Measurements from ENCODE around the gene CRYM. TPM values are rescaled to one million over a fixed set of nuclear protein-coding genes. Genes with fewer than 3 reads are reported as not detected.

CRYM gene
- total RNA-seq, 1 experiment from 2014 or later = 12.9 TPM

GRCh38 chr16:21267298-21267697 is 10.8 kb downstream of the CRYM start (continued):
- no peak for TF ChIP-seq IRF2 (CRISPR knock-in tag; IDR thresholded peaks at IDR 0.05; ENCODE audit: borderline replicate concordance, low read depth)
- no peak for TF ChIP-seq TP53 (CRISPR knock-in tag; IDR thresholded peaks at IDR 0.05)
- TF ChIP-seq, protein P1, sequence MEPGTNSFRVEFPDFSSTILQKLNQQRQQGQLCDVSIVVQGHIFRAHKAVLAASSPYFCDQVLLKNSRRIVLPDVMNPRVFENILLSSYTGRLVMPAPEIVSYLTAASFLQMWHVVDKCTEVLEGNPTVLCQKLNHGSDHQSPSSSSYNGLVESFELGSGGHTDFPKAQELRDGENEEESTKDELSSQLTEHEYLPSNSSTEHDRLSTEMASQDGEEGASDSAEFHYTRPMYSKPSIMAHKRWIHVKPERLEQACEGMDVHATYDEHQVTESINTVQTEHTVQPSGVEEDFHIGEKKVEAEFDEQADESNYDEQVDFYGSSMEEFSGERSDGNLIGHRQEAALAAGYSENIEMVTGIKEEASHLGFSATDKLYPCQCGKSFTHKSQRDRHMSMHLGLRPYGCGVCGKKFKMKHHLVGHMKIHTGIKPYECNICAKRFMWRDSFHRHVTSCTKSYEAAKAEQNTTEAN (CRISPR knock-in tag; IDR thresholded peaks at IDR 0.05) = no peak
- no peak for TF ChIP-seq ZNF219 (CRISPR knock-in tag; IDR thresholded peaks at IDR 0.05; ENCODE audit: borderline replicate concordance)
- TF ChIP-seq ATF6 (CRISPR knock-in tag; IDR thresholded peaks at IDR 0.05) = no peak
- TF ChIP-seq ZBTB21 (CRISPR knock-in tag; IDR thresholded peaks at IDR 0.05; ENCODE audit: borderline replicate concordance) = no peak
- TF ChIP-seq, protein P2, sequence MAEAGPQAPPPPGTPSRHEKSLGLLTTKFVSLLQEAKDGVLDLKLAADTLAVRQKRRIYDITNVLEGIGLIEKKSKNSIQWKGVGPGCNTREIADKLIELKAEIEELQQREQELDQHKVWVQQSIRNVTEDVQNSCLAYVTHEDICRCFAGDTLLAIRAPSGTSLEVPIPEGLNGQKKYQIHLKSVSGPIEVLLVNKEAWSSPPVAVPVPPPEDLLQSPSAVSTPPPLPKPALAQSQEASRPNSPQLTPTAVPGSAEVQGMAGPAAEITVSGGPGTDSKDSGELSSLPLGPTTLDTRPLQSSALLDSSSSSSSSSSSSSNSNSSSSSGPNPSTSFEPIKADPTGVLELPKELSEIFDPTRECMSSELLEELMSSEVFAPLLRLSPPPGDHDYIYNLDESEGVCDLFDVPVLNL (CRISPR knock-in tag; IDR thresholded peaks at IDR 0.05; ENCODE audit: borderline replicate concordance, low read depth) = no peak
- no peak for TF ChIP-seq PREB (CRISPR knock-in tag; IDR thresholded peaks at IDR 0.05; ENCODE audit: borderline replicate concordance)
- TF ChIP-seq, protein P3, sequence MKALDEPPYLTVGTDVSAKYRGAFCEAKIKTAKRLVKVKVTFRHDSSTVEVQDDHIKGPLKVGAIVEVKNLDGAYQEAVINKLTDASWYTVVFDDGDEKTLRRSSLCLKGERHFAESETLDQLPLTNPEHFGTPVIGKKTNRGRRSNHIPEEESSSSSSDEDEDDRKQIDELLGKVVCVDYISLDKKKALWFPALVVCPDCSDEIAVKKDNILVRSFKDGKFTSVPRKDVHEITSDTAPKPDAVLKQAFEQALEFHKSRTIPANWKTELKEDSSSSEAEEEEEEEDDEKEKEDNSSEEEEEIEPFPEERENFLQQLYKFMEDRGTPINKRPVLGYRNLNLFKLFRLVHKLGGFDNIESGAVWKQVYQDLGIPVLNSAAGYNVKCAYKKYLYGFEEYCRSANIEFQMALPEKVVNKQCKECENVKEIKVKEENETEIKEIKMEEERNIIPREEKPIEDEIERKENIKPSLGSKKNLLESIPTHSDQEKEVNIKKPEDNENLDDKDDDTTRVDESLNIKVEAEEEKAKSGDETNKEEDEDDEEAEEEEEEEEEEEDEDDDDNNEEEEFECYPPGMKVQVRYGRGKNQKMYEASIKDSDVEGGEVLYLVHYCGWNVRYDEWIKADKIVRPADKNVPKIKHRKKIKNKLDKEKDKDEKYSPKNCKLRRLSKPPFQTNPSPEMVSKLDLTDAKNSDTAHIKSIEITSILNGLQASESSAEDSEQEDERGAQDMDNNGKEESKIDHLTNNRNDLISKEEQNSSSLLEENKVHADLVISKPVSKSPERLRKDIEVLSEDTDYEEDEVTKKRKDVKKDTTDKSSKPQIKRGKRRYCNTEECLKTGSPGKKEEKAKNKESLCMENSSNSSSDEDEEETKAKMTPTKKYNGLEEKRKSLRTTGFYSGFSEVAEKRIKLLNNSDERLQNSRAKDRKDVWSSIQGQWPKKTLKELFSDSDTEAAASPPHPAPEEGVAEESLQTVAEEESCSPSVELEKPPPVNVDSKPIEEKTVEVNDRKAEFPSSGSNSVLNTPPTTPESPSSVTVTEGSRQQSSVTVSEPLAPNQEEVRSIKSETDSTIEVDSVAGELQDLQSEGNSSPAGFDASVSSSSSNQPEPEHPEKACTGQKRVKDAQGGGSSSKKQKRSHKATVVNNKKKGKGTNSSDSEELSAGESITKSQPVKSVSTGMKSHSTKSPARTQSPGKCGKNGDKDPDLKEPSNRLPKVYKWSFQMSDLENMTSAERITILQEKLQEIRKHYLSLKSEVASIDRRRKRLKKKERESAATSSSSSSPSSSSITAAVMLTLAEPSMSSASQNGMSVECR (CRISPR knock-in tag; IDR thresholded peaks at IDR 0.05; ENCODE audit: borderline replicate concordance) = no peak
- TF ChIP-seq MAX (CRISPR knock-in tag; IDR thresholded peaks at IDR 0.05) = no peak
- no peak for TF ChIP-seq ATF1 (CRISPR knock-in tag; IDR thresholded peaks at IDR 0.05)
- no peak for TF ChIP-seq ZNF317 (CRISPR knock-in tag; IDR thresholded peaks at IDR 0.05; ENCODE audit: borderline replicate concordance, low read depth)

DNA sequence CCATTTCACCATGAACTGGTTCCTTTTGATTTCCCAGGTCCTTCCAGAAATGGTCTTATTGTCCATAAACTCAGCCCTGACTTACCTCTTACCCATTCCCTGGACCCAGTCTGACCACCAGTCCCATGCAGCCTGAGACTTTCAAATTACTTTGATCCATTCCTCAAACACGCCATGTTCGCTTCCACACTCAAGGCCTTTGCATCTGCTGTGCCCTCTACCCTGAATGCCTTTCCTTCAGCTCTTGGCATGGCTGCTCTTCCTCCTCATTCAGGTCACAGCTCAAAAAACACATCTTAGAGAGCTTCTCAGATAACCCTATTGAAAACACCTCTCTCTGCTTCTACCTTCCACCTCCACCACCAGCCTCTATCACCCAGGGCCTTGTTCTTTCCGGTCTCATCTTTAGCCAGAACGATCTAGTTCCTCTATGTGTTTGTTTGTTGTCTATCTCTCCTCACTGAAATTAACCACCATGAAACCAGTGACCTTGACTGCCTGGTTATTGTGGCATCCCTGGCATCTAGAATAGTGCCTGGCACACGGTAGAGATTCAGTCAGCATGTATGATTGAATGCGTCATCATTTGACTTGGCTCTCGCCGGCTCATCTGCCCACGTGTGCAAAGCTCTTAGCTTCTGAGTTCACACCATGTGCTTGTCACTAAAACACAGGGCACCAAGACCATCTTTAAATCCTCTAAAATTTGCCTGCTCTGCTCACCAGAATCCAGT is 12.8 kb downstream of the CRYM start:
- Mint-ChIP-seq H3K27ac (no peak overlapping the region), H3K4me1 (peaks cover 3% of the 10 kb centered on the region; the same call in 1 of the 2 replicates), H3K36me3 (no peaks in the 10 kb centered on the region; the same call in 1 of the 2 replicates), H3K9me3 (no peaks in the 10 kb centered on the region), H3K4me3 (no peak overlapping the region), H3K27me3 (ENCODE audit: low read depth) (no peaks in the 10 kb centered on the region)
- ChIA-PET POLR2A (no interaction called here), CTCF (interaction anchor here (0.9 to 1.6 kb wide), 2 partner anchors 36 to 77 kb away, joined by 5 read pairs; no protein-coding TSS in a partner anchor)
- DNase-seq (ENCODE audit: low spot score) = no peak
- no peak for ATAC-seq
- no peak for TF ChIP-seq NFYB (CRISPR knock-in tag; conservative IDR thresholded peaks at IDR 0.05; ENCODE audit: low read depth)
- TF ChIP-seq, protein P2 (CRISPR knock-in tag; IDR thresholded peaks at IDR 0.05; ENCODE audit: borderline replicate concordance, low read depth) = no peak
- TF ChIP-seq, protein P4, sequence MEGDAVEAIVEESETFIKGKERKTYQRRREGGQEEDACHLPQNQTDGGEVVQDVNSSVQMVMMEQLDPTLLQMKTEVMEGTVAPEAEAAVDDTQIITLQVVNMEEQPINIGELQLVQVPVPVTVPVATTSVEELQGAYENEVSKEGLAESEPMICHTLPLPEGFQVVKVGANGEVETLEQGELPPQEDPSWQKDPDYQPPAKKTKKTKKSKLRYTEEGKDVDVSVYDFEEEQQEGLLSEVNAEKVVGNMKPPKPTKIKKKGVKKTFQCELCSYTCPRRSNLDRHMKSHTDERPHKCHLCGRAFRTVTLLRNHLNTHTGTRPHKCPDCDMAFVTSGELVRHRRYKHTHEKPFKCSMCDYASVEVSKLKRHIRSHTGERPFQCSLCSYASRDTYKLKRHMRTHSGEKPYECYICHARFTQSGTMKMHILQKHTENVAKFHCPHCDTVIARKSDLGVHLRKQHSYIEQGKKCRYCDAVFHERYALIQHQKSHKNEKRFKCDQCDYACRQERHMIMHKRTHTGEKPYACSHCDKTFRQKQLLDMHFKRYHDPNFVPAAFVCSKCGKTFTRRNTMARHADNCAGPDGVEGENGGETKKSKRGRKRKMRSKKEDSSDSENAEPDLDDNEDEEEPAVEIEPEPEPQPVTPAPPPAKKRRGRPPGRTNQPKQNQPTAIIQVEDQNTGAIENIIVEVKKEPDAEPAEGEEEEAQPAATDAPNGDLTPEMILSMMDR (IDR thresholded peaks at IDR 0.05) = no peak
- TF ChIP-seq, protein P5, sequence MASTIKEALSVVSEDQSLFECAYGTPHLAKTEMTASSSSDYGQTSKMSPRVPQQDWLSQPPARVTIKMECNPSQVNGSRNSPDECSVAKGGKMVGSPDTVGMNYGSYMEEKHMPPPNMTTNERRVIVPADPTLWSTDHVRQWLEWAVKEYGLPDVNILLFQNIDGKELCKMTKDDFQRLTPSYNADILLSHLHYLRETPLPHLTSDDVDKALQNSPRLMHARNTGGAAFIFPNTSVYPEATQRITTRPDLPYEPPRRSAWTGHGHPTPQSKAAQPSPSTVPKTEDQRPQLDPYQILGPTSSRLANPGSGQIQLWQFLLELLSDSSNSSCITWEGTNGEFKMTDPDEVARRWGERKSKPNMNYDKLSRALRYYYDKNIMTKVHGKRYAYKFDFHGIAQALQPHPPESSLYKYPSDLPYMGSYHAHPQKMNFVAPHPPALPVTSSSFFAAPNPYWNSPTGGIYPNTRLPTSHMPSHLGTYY (CRISPR knock-in tag; IDR thresholded peaks at IDR 0.05) = no peak
- no peak for TF ChIP-seq IRF1 (CRISPR knock-in tag; IDR thresholded peaks at IDR 0.05)
- no peak for TF ChIP-seq MYBL2 (CRISPR knock-in tag; IDR thresholded peaks at IDR 0.05)
- no peak for TF ChIP-seq RORB (CRISPR knock-in tag; IDR thresholded peaks at IDR 0.05)

Data from WTC11 (cell line).